H9 (cell line): ENCODE measurements around the gene PSAPL1. TPM values are rescaled to one million over a fixed set of nuclear protein-coding genes. Genes with fewer than 3 reads are reported as not detected.

Experiments
- DNase-seq: peaks from one replicate; pipeline ENCODE4 v3.0.0-alpha.2; 2017
- H2AFZ ChIP-seq: one replicate; pipeline ENCODE4 v1.6.1; 2013; ENCODE audit warnings: mild to moderate bottlenecking, low read length, control low read depth, moderate library complexity
- H2AK5ac ChIP-seq: 2 replicates; pipeline ENCODE4 v1.6.1; 2013; ENCODE audit warnings: low read length, control low read depth, mixed read lengths; ENCODE audit not compliant: insufficient read length
- H2BK120ac ChIP-seq: one replicate; pipeline ENCODE4 v1.6.1; 2013; ENCODE audit warnings: low read depth, mild to moderate bottlenecking, low read length, control low read depth, inconsistent platforms; ENCODE audit not compliant: poor library complexity, severe bottlenecking
- H2BK12ac ChIP-seq: 2 replicates; pipeline ENCODE4 v1.6.1; 2013; ENCODE audit warnings: low read length, control low read depth, mixed read lengths, low read depth; ENCODE audit not compliant: insufficient read length
- H2BK15ac ChIP-seq: 2 replicates; pipeline ENCODE4 v1.6.1; 2013; ENCODE audit warnings: low read depth, low read length, control low read depth
- H2BK20ac ChIP-seq: one replicate; pipeline ENCODE4 v1.6.1; 2013; ENCODE audit warnings: low read depth, mild to moderate bottlenecking, low read length, control low read depth, inconsistent platforms; ENCODE audit not compliant: poor library complexity, severe bottlenecking
- H2BK5ac ChIP-seq: 2 replicates; pipeline ENCODE4 v1.6.1; 2013; ENCODE audit warnings: low read length, control low read depth, mixed read lengths; ENCODE audit not compliant: insufficient read length
- H3K14ac ChIP-seq: 2 replicates; pipeline ENCODE4 v1.6.1; 2013; ENCODE audit warnings: low read length, control low read depth; ENCODE audit not compliant: insufficient read depth
- H3K18ac ChIP-seq: 2 replicates; pipeline ENCODE4 v1.6.1; 2013; ENCODE audit warnings: low read depth, mild to moderate bottlenecking, mixed read lengths, low read length, control low read depth; ENCODE audit not compliant: insufficient read length
- H3K23ac ChIP-seq: 2 replicates; pipeline ENCODE4 v1.6.1; 2013; ENCODE audit warnings: low read length, control low read depth, mixed read lengths, low read depth; ENCODE audit not compliant: insufficient read length
- H3K23me2 ChIP-seq: 2 replicates; pipeline ENCODE4 v1.6.1; 2013; ENCODE audit warnings: low read depth, mild to moderate bottlenecking, mixed read lengths, low read length, control low read depth; ENCODE audit not compliant: insufficient read length, poor library complexity, severe bottlenecking
- H3K27ac ChIP-seq: 2 replicates; pipeline ENCODE4 v1.5.1; 2013; ENCODE audit warnings: low read length, control low read depth, mixed read lengths, low read depth; ENCODE audit not compliant: insufficient read length
- H3K27me3 ChIP-seq: 2 replicates; pipeline ENCODE4 v1.6.1; 2013; ENCODE audit warnings: low read length, control low read depth, inconsistent platforms; ENCODE audit not compliant: insufficient read depth
- H3K4ac ChIP-seq: 2 replicates; pipeline ENCODE4 v1.6.1; 2013; ENCODE audit warnings: low read depth, mild to moderate bottlenecking, control low read depth, inconsistent platforms, low read length, moderate library complexity
- H3K4me1 ChIP-seq: 2 replicates; pipeline ENCODE4 v1.6.1; 2013; ENCODE audit warnings: low read length, control low read depth, inconsistent platforms; ENCODE audit not compliant: insufficient read depth
- H3K4me2 ChIP-seq: 2 replicates; pipeline ENCODE4 v1.6.1; 2013; ENCODE audit warnings: low read length, control low read depth, mixed read lengths; ENCODE audit not compliant: insufficient read length, insufficient read depth
- H3K56ac ChIP-seq: 2 replicates; pipeline ENCODE4 v1.6.1; 2013; ENCODE audit warnings: low read depth, mild to moderate bottlenecking, mixed read lengths, low read length, control low read depth; ENCODE audit not compliant: insufficient read length
- H3K79me1 ChIP-seq: 2 replicates; pipeline ENCODE4 v1.6.1; 2013; ENCODE audit warnings: low read depth, mild to moderate bottlenecking, moderate library complexity, low read length, control low read depth, inconsistent platforms; ENCODE audit not compliant: insufficient read depth, poor library complexity, severe bottlenecking
- H3K79me2 ChIP-seq: 2 replicates; pipeline ENCODE4 v1.6.1; 2013; ENCODE audit warnings: low read length, control low read depth, inconsistent platforms; ENCODE audit not compliant: insufficient read depth
- H3K9ac ChIP-seq: 2 replicates; pipeline ENCODE4 v1.6.1; 2013; ENCODE audit warnings: low read length, control low read depth, mixed read lengths; ENCODE audit not compliant: insufficient read length; ENCODE audit errors: extremely low read depth
- H3K9me3 ChIP-seq: one replicate; pipeline ENCODE4 v1.6.1; 2013; ENCODE audit warnings: low read depth, low read length, inconsistent platforms; ENCODE audit not compliant: control insufficient read depth
- H3T11ph ChIP-seq: one replicate; pipeline ENCODE4 v1.6.1; 2013; ENCODE audit warnings: mild to moderate bottlenecking, low read length, control low read depth, inconsistent platforms
- H4K20me1 ChIP-seq: one replicate; pipeline ENCODE4 v1.6.1; 2013; ENCODE audit not compliant: control insufficient read depth, insufficient read length, insufficient read depth
- H4K5ac ChIP-seq: 2 replicates; pipeline ENCODE4 v1.6.1; 2013; ENCODE audit warnings: low read depth, mild to moderate bottlenecking, mixed read lengths, low read length, control low read depth; ENCODE audit not compliant: insufficient read length
- H4K8ac ChIP-seq: replicated peaks from 2 replicates; pipeline ENCODE4 v1.6.1; 2013; ENCODE audit warnings: low read length, control low read depth, mixed read lengths, low read depth; ENCODE audit not compliant: insufficient read length
- H4K91ac ChIP-seq: 2 replicates; pipeline ENCODE4 v1.6.1; 2013; ENCODE audit warnings: low read depth, mild to moderate bottlenecking, moderate library complexity, mixed read lengths, low read length, control low read depth; ENCODE audit not compliant: insufficient read length
- H3K27ac Mint-ChIP-seq, 3 experiments: 2 replicates in 2 of 3; 3 replicates in 1 of 3; pipeline ENCODE4 v1.8.0; 2020 to 2021; ENCODE audit warnings: mixed read lengths in 3 of 3, mild to moderate bottlenecking in 1 of 3, moderate library complexity in 1 of 3
- H3K27me3 Mint-ChIP-seq: 2 replicates; pipeline ENCODE4 v1.8.0; 2021; ENCODE audit warnings: low read depth, mild to moderate bottlenecking, moderate library complexity, mixed read lengths
- H3K36me3 Mint-ChIP-seq, 3 experiments: 2 replicates in 2 of 3; 3 replicates in 1 of 3; pipeline ENCODE4 v1.8.0; 2020 to 2021; ENCODE audit warnings: low read depth in 3 of 3, mixed read lengths in 3 of 3; ENCODE audit not compliant: insufficient read depth in 1 of 3
- H3K4me1 Mint-ChIP-seq, 2 experiments: 2 replicates each; pipeline ENCODE4 v1.8.0; 2020; ENCODE audit warnings: mixed read lengths in 2 of 2
- H3K4me3 Mint-ChIP-seq, 2 experiments: 2 replicates in 1 of 2; 3 replicates in 1 of 2; pipeline ENCODE4 v1.8.0; 2020 to 2021; ENCODE audit warnings: mild to moderate bottlenecking in 2 of 2, mixed read lengths in 2 of 2, moderate library complexity in 1 of 2
- H3K9me3 Mint-ChIP-seq, 2 experiments: 2 replicates in 1 of 2; 3 replicates in 1 of 2; pipeline ENCODE4 v1.8.0; 2020; ENCODE audit warnings: mild to moderate bottlenecking in 2 of 2, mixed read lengths in 2 of 2, moderate library complexity in 1 of 2
- CTCF ChIP-seq: fragments of 200-600 bp; sonication (generic); conservative IDR thresholded peaks from 3 replicates; pipeline ENCODE4 v1.8.0; 2021; ENCODE audit warnings: antibody characterized with exemption, mild to moderate bottlenecking
- WGBS: extraction: QIAGEN DNeasy Blood & Tissue Kit; methylation state at CpG from one replicate; pipeline ENCODE4 v1.1.7; 2013; ENCODE audit warnings: missing lambda C conversion rate, low lambda C conversion rate, mixed read lengths; ENCODE audit not compliant: insufficient read length; ENCODE audit errors: extremely low coverage; 5-methylcytosine and 5-hydroxymethylcytosine counted together
- total RNA-seq: library from RNA; stranded (reverse); gene quantifications from 2 replicates; pipeline ENCODE4 v1.2.1, GENCODE V29; 2021

The PSAPL1 gene
- total RNA-seq, 1 experiment from 2014 or later, result 0.04 TPM

GRCh38 chr4:7481227-7481626, 46.5 kb upstream of the PSAPL1 start:
- Histone ChIP-seq H3K79me2 (no peaks in the 10 kb centered on the region), H4K8ac (no peak overlapping the region), H3K56ac (no peak overlapping the region), H3K14ac (no peak overlapping the region), H3K23me2 (no peaks in the 10 kb centered on the region), H2BK12ac (no peak overlapping the region), H3K23ac (no peak overlapping the region), H2AK5ac (no peak overlapping the region), H3K4me1 (no peaks in the 10 kb centered on the region), H2BK20ac (no peak overlapping the region), H3K27ac (no peak overlapping the region), H3K27me3 (no peaks in the 10 kb centered on the region), H2BK5ac (no peak overlapping the region), H4K91ac (no peak overlapping the region), H3T11ph (no peak overlapping the region), H3K79me1 (no peaks in the 10 kb centered on the region), H4K5ac (no peak overlapping the region), H3K18ac (no peak overlapping the region), H3K4me2 (no peak overlapping the region), H2BK120ac (no peak overlapping the region), H2AFZ (no peak overlapping the region), H2BK15ac (no peak overlapping the region), H3K4ac (no peak overlapping the region), H3K9ac (no peak overlapping the region), H4K20me1 (no peaks in the 10 kb centered on the region), H3K9me3 (no peaks in the 10 kb centered on the region)
- Mint-ChIP-seq H3K36me3 (no peaks in the 10 kb centered on the region), H3K9me3 (no peaks in the 10 kb centered on the region; a peak in 1 of 5 replicates), H3K4me1 (peaks cover 15 to 16% of the 10 kb centered on the region in 2 experiments), H3K27me3 (peaks cover 3% of the 10 kb centered on the region; the same call in 1 of the 2 replicates), H3K4me3 (no peak overlapping the region), H3K27ac (no peak overlapping the region)
- no peak for DNase-seq
- WGBS, result no CpG with 5 or more reads among the region's 14 CpGs
- no peak for TF ChIP-seq CTCF
